Measurements from ENCODE around the gene FCN1. TPM values are rescaled to one million over a fixed set of nuclear protein-coding genes. Genes with fewer than 3 reads are reported as not detected.

FCN1 gene
- total and polyA plus RNA-seq, 10 of the 15 experiments (the other 5 are each of a cell fraction or from before 2014, with no cell fraction given) = 0.08 TPM; not detected in 9

DNA sequence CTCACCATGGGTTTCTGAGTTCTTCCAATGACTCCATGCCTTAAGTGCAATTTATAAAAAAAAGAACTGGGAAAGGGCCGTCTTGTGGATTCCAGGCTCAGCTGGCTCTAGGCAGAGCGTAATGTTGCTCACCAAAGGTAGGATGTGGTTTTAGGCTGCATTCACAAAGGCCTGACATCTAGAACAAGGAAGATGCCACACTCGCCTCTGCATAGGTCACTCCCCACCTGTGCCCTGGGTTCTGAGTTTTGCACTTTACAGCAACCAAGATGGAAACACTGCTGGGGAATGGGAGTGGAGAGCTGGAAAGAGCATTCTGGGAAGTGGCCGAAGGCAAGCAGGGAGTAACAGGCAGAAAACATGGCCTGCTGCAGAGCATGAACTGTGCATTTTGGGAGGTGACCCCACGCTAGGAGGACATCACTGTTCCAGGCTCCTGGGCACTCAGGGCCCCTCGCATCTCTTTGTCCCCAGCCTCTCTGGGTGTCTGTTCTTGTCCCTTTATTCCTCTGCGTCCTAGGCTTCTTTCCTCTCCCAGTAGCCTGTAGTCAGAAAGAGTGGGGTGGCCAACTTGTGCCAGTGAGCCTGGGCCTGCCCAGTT, 24.8 kb downstream of the FCN1 start:
- Histone ChIP-seq H4K20me1 (ENCODE audit: control insufficient read depth, insufficient read depth) (no peaks in the 10 kb centered on the region), H3K9ac (ENCODE audit: control insufficient read depth, insufficient read depth, low read length) (no peak overlapping the region), H3K27ac (ENCODE audit: control insufficient read depth, insufficient read depth) (no peak overlapping the region), H3K4me2 (ENCODE audit: control insufficient read depth, insufficient read depth) (no peak overlapping the region), H3K4me1 (ENCODE audit: control insufficient read depth, insufficient read depth, low read length) (peaks cover 9% of the 10 kb centered on the region; the same call in 1 of the 2 replicates), H3K4me3 (no peak overlapping the region), H3K9me3 (replicated peaks; ENCODE audit: control insufficient read depth, insufficient read depth, low read length) (peaks cover 2% of the 10 kb centered on the region), H3K79me2 (ENCODE audit: control insufficient read depth, insufficient read depth, low read length) (no peaks in the 10 kb centered on the region), H3K36me3 (ENCODE audit: control insufficient read depth in 2 of 2, insufficient read depth in 2 of 2, low read length in 1 of 2) (no peaks in the 10 kb centered on the region), H2AFZ (ENCODE audit: control insufficient read depth, low read depth, low read length) (no peak overlapping the region), H3K27me3 (replicated peaks in 1 of 2; ENCODE audit: control insufficient read depth in 2 of 2, insufficient read depth in 2 of 2, low read length in 1 of 2) (no peaks in the 10 kb centered on the region; a peak in 1 of 4 replicates)
- 4% methylated on average over 6 of the region's 7 CpGs for WGBS (ENCODE audit: insufficient coverage, insufficient replicate concordance, low lambda C conversion rate, missing lambda C conversion rate)
- ChIA-PET CTCF (no interaction called here), SMC1A (ENCODE audit: uncharacterized antibody, unreplicated experiment) (interaction anchor here (0.6 kb wide), 1 partner anchor 80 kb away, joined by 3 read pairs; no protein-coding TSS in a partner anchor), POLR2A (interaction anchor here (0.6 kb wide), 1 partner anchor 57 kb away, joined by 3 read pairs; no protein-coding TSS in a partner anchor), RAD21 (ENCODE audit: unreplicated experiment) (no interaction called here)
- BruUV-seq (replicated peaks) = no TSS peak
- in situ Hi-C loops (cut with MboI) (no loop called here), intact Hi-C loops (cut with micrococcal nuclease; ENCODE audit: unreplicated experiment) (no loop called here)
- no peak for ATAC-seq
- TF ChIP-seq, protein P1, sequence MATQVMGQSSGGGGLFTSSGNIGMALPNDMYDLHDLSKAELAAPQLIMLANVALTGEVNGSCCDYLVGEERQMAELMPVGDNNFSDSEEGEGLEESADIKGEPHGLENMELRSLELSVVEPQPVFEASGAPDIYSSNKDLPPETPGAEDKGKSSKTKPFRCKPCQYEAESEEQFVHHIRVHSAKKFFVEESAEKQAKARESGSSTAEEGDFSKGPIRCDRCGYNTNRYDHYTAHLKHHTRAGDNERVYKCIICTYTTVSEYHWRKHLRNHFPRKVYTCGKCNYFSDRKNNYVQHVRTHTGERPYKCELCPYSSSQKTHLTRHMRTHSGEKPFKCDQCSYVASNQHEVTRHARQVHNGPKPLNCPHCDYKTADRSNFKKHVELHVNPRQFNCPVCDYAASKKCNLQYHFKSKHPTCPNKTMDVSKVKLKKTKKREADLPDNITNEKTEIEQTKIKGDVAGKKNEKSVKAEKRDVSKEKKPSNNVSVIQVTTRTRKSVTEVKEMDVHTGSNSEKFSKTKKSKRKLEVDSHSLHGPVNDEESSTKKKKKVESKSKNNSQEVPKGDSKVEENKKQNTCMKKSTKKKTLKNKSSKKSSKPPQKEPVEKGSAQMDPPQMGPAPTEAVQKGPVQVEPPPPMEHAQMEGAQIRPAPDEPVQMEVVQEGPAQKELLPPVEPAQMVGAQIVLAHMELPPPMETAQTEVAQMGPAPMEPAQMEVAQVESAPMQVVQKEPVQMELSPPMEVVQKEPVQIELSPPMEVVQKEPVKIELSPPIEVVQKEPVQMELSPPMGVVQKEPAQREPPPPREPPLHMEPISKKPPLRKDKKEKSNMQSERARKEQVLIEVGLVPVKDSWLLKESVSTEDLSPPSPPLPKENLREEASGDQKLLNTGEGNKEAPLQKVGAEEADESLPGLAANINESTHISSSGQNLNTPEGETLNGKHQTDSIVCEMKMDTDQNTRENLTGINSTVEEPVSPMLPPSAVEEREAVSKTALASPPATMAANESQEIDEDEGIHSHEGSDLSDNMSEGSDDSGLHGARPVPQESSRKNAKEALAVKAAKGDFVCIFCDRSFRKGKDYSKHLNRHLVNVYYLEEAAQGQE (IDR thresholded peaks at IDR 0.05; ENCODE audit: low read depth, low read length) = no peak
- TF ChIP-seq BRCA1 (IDR thresholded peaks at IDR 0.05; ENCODE audit: low read depth, low read length) = no peak
- no peak for TF ChIP-seq IKZF2 (IDR thresholded peaks at IDR 0.05)
- TF ChIP-seq SUZ12 (IDR thresholded peaks at IDR 0.05; ENCODE audit: unreplicated experiment) = no peak
- TF ChIP-seq SMAD1 (IDR thresholded peaks at IDR 0.05; ENCODE audit: low read depth, partially characterized antibody) = no peak
- TF ChIP-seq EGR1 (IDR thresholded peaks at IDR 0.05; ENCODE audit: borderline replicate concordance in 1 of 2, low read depth in 2 of 2, low read length in 2 of 2) = no peak
- no peak for TF ChIP-seq SREBF1 (IDR thresholded peaks at IDR 0.05; ENCODE audit: low read length)
- TF ChIP-seq, protein P2, sequence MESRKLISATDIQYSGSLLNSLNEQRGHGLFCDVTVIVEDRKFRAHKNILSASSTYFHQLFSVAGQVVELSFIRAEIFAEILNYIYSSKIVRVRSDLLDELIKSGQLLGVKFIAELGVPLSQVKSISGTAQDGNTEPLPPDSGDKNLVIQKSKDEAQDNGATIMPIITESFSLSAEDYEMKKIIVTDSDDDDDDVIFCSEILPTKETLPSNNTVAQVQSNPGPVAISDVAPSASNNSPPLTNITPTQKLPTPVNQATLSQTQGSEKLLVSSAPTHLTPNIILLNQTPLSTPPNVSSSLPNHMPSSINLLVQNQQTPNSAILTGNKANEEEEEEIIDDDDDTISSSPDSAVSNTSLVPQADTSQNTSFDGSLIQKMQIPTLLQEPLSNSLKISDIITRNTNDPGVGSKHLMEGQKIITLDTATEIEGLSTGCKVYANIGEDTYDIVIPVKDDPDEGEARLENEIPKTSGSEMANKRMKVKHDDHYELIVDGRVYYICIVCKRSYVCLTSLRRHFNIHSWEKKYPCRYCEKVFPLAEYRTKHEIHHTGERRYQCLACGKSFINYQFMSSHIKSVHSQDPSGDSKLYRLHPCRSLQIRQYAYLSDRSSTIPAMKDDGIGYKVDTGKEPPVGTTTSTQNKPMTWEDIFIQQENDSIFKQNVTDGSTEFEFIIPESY (IDR thresholded peaks at IDR 0.05) = no peak
- no peak for TF ChIP-seq RUNX3 (IDR thresholded peaks at IDR 0.05; ENCODE audit: low read length)
- TF ChIP-seq CREM (IDR thresholded peaks at IDR 0.05; ENCODE audit: low read depth) = no peak
- TF ChIP-seq ZNF24 (IDR thresholded peaks at IDR 0.05) = no peak
- TF ChIP-seq SPI1 (IDR thresholded peaks at IDR 0.05; ENCODE audit: borderline replicate concordance, insufficient read depth, low read depth, low read length) = no peak
- no peak for TF ChIP-seq NR2C1 (IDR thresholded peaks at IDR 0.05)
- no peak for FAIRE-seq
- DNase-seq (ENCODE audit: low read depth, low spot score) = no peak

Data from GM12878 (cell line).